HG03378 (cell line): ENCODE results near the gene TMOD3.
A peak's percentile ranks its signal among the peaks of the same experiment; 100 is the strongest.
"Not testable (repeated sequence)": the region's sequence is repeated elsewhere in the genome, so short reads cannot be mapped to it uniquely, and the experiment has no call there.

Experiments
- ATAC-seq: cut with Tn5 transposase; IDR thresholded peaks from one replicate; pipeline ENCODE4 v1.9.1; 2021; ENCODE audit warnings: mild to moderate bottlenecking, moderate library complexity; ENCODE audit not compliant: unreplicated experiment

TMOD3 gene

GRCh38 chr15:51829376-51830275 lies at the start of gene TMOD3:
TSS of gene TMOD3 (plus strand) at chr15:51829653. CDS start at chr15:51862885, 33,232 bp downstream.
- ATAC-seq: peak; percentile 82

- no peak for ATAC-seq
Observed at GRCh38 chr15:51780636-51781035, 48.8 kb upstream of the TMOD3 start.

- ATAC-seq: no peak
Observed at GRCh38 chr15:51781506-51781905, 47.9 kb upstream of the TMOD3 start.

DNA sequence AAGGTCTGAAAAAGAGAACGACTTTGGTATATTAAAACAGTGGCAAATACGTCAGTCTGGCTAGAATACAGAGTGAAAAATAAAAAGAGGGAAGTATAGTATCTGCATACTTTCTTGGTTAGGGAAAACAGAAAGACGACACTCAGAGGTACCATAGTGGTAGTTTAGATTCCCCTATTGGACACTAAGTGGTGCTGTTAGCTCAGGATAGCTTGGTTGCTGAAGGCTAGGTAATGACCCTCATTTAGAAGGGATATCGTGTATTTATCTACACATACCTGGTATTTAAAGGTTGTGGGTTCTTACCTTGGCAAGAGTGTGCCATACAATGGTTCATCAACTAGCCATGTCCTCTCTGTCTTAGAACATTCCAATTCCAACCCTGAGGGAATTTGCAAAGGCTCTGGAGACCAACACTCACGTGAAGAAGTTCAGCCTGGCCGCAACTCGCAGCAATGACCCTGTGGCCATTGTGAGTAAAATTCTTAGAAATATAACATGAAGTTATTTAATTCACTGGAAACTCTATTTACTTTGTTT lies 47.0 kb upstream of the TMOD3 start:
- no peak for ATAC-seq

DNA sequence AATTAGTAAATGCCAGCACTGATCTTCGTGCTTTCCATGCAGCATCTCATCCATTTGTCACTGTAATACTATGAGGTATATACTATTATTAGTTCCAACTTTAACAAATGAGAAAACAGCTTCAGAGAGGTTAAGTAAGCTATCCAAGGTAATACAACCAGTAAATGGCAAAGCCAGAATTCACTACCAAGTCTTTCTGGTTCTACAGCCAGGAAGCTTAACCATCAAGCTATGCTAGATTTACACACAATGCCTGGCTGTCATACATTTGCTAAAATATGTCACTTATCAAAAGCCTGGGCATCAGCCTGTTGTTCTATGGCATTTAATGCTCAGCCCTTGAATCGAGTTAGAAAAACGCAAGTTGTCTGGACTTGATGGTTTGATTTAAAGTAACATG lies 45.5 kb upstream of the TMOD3 start:
- ATAC-seq: no peak

DNA sequence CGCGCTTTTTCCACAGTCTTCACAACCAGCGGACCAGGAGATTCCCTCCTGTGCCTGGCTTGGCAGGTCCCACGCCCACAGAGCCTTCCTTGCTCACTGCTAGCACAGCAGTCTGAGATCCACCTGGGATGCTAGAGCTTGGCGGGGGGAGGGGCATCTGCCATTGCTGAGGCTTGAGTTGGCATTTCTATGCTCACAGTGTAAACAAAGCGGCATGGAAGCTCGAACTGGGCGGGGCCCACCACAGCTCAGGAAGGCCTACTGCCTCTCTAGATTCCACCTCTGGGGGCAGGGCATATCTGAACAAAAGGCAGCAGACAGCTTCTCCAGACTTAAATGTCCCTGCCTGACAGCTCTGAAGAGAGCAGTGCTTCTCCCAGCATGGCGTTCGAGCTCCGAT lies 42.3 kb upstream of the TMOD3 start:
- ATAC-seq: not testable (repeated sequence)

GRCh38 chr15:51792474-51792873 lies 37.0 kb upstream of the TMOD3 start:
- ATAC-seq: not testable (repeated sequence)

DNA sequence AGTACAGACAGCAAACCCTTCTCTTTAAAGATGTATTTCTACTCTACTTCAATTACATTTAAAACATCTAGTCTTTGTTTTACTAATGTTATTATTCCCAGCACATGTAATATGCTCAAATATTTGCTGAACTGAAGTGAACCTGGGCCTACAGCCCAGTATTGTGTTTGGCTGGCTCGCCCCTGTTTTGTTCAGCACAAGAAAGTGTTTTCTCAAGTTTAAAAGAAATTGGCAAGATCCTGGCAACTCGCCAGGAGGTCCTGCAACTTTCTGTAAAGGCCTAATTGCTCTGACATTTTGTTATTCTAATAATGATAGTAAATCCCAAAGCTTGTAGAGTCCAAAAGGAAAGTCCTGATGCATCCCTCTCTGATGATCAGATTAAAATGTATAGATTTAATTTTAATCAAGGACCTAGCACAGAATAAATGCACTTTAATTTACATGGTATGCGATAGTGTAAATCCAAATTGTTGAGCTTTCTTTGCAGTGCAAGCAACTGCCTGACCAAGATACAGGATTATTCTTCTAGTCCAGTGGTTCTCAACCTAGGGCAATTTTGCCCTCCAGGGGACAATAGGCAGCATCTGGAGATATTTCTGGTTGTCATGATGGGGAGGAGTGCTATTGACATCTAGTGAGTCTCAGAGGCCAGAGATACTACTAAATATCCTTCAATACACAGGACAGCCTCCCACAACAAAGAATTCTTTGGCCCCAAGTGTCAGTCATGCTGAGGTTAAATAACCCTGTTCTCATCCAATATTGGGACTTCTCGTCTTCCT lies 35.7 kb upstream of the TMOD3 start:
- no peak for ATAC-seq

- no peak for ATAC-seq
Observed at GRCh38 chr15:51796847-51797401, 32.5 kb upstream of the TMOD3 start.

DNA sequence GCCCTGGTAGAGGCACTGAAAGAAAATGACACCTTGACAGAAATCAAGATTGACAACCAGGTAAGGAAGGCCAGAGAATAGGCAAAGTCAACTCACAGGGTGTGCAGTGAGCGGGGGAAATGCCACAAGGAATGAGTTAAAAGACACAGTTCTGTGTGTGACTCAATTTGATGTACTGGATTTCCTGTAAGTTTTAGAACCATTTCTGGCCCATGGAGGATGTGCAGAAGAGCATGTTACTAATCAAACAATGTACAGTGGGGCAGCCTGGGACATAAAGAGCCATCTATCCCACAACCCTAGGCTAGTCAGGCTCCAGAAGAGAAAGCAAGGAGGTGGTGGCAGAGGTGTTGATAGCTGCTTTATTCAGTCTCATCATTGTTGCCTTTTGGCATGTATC lies 31.2 kb upstream of the TMOD3 start:
- ATAC-seq: no peak

DNA sequence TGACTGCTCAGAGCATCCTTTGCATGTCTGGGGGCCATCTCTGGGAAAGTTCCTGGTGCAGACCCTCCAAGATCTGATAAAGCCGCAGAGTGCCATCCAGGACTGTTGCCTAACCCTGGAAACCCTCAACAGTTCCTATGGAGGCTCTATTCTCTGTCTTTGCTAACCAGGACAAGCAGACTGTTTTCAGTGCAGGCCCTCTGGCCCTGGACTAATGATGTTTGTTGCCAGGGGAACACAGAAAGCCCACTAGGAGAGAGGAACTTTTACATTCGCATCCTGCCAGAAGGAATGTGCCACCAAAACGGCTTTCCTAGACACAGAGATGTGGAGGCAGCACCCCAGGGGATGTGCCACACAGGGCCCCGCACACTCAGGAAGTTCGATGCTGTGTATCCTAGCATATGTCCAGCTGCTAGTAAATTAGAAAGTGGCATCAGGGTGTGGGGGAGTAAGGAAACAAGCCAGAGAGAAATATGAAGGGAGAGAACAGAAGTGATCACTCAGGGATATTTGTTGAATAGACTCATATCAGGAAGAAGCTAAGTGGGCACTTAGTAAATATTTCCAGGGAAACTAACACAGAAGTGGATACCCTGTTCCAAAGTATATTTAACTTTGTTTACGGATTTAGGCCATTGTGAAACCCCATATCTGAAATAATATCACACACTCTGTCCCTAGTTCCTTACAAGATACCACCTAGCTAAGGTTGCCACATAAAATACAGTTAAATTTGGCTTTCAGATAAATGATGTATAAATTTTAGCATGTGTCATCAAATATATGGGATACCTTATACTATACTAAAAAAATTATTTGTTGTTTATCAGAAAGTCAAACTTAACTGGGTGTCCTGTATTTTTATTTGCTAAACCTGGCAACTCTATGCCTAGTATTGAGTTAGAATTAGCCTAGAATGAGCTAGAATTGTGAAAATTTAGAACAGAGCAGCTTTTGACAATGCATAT lies 29.9 kb upstream of the TMOD3 start:
- no peak for ATAC-seq

DNA sequence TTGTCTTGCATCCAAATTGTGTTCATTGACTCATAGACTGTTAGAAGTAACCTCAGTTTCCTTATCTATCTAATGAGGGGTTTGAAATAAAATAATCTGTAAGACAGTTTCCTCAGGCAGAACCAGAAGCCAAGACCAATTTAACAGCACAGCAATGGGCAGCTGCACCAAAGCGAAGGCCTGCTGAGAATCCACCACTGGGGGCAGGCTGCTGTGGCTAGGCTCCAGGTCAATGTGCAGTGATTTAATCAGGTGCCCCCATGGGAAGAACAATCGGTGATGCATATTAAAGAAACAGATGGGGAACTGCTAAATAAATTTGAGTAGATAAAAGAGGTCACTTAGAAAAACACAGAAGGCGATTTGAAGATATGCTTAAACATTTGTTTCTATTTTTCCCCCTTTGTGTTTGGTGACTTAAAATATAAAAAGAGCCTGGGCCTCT lies 28.0 kb upstream of the TMOD3 start:
- no peak for ATAC-seq

- ATAC-seq: no peak
Observed at GRCh38 chr15:51802593-51802992, 26.9 kb upstream of the TMOD3 start.

DNA sequence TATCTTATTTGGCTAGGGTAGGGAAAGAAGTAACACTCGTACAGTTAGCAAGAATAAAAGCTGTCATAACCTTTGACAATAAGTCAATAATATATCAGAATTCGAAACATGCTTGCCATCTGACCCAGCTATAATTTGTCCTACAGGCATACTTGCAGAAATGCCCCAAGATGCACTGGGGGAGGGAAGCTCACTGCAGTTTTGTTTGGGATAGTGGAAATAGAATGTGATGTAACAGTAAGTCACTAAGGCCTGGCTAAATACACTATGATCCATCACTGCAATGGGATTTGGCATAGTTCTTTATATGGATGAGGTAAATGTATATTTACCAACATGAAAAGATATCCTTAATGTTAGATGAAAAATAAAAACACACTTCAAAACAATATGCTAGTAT lies 25.5 kb upstream of the TMOD3 start:
- ATAC-seq: no peak

DNA sequence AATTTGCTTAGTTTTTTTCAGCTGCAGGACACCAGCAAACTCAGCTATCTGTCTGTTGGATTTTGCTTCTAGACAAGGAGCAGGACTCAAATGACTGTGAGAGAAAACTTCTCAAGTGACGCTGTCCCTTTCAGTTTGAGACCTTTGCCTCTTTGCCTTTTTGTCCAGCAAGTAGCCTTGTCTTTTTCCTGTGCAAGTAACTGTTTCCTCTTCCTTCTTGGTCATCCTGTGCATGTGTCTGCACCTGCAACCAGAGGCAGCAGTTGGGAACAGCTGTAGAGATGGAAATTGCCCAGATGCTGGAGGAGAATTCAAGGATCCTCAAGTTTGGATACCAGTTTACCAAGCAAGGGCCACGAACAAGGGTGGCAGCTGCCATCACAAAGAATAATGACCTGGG lies 23.3 kb upstream of the TMOD3 start:
- ATAC-seq: no peak

- no peak for ATAC-seq
Observed at GRCh38 chr15:51809457-51809856, 20.0 kb upstream of the TMOD3 start.

- ATAC-seq: no peak
Observed at GRCh38 chr15:51812598-51812997, 16.9 kb upstream of the TMOD3 start.

- no peak for ATAC-seq
Observed at GRCh38 chr15:51814606-51815005, 14.8 kb upstream of the TMOD3 start.

DNA sequence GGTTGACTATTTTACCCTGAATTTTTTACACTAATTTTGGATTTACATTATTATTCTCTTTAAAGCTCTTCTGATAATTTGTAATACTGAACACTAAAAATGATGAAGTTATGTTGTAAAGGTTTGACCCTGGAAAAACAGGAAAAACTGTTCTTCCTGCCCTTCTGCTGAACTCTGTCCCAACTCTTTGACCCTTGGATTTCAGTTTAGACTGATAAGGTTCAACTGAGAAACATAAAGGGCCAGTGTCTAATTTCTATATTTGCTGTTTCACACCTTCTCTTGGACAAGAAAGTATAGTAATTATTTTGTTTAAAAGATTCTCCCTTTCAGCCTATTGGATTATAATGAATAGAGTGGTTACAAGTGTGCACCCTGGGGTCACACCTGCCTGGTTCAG lies 12.8 kb upstream of the TMOD3 start:
- no peak for ATAC-seq

- ATAC-seq: no peak
Observed at GRCh38 chr15:51818150-51818549, 11.3 kb upstream of the TMOD3 start.
